Neural crest cell (in vitro differentiated cells): ENCODE data around the gene MMP25. TPM values are rescaled to one million over a fixed set of nuclear protein-coding genes. Genes with fewer than 3 reads are reported as not detected.

Experiments
- DNase-seq: peaks from one replicate; pipeline ENCODE4 v3.0.0; 2021; ENCODE audit warnings: low read depth, mixed read lengths, low spot score
- H3K27ac Mint-ChIP-seq: one replicate; pipeline ENCODE4 v1.8.0; 2021; ENCODE audit warnings: mild to moderate bottlenecking, mixed read lengths; ENCODE audit not compliant: unreplicated experiment
- H3K27me3 Mint-ChIP-seq: 2 replicates; pipeline ENCODE4 v1.8.0; 2021; ENCODE audit warnings: low read depth, mild to moderate bottlenecking, mixed read lengths
- H3K36me3 Mint-ChIP-seq: 2 replicates; pipeline ENCODE4 v1.8.0; 2021; ENCODE audit warnings: low read depth, mild to moderate bottlenecking, mixed read lengths
- H3K4me1 Mint-ChIP-seq: 2 replicates; pipeline ENCODE4 v1.8.0; 2021; ENCODE audit warnings: mixed read lengths
- H3K4me3 Mint-ChIP-seq: one replicate; pipeline ENCODE4 v1.8.0; 2021; ENCODE audit warnings: mild to moderate bottlenecking, mixed read lengths
- H3K9me3 Mint-ChIP-seq: 2 replicates; pipeline ENCODE4 v1.8.0; 2021; ENCODE audit warnings: mixed read lengths
- total RNA-seq: library from RNA; stranded (reverse); gene quantifications from 2 replicates; pipeline ENCODE4 v1.2.1, GENCODE V29; 2021
- TF ChIP-seq, protein P1 (sequence below): fragments of 200-600 bp; sonication (generic); conservative IDR thresholded peaks from 2 replicates; pipeline ENCODE4 v1.5.0; 2021; ENCODE audit warnings: antibody characterized with exemption, mild to moderate bottlenecking

MMP25 gene
- total RNA-seq, 1 donor from 2014 or later: 0.96 TPM

- Mint-ChIP-seq H3K27me3 (peaks cover 52% of the 10 kb centered on the region), H3K36me3 (no peaks in the 10 kb centered on the region), H3K4me3 (peak overlapping the region; percentile 7), H3K4me1 (peaks cover 7% of the 10 kb centered on the region), H3K27ac (no peak overlapping the region), H3K9me3 (no peaks in the 10 kb centered on the region)
- TF ChIP-seq, protein P1, sequence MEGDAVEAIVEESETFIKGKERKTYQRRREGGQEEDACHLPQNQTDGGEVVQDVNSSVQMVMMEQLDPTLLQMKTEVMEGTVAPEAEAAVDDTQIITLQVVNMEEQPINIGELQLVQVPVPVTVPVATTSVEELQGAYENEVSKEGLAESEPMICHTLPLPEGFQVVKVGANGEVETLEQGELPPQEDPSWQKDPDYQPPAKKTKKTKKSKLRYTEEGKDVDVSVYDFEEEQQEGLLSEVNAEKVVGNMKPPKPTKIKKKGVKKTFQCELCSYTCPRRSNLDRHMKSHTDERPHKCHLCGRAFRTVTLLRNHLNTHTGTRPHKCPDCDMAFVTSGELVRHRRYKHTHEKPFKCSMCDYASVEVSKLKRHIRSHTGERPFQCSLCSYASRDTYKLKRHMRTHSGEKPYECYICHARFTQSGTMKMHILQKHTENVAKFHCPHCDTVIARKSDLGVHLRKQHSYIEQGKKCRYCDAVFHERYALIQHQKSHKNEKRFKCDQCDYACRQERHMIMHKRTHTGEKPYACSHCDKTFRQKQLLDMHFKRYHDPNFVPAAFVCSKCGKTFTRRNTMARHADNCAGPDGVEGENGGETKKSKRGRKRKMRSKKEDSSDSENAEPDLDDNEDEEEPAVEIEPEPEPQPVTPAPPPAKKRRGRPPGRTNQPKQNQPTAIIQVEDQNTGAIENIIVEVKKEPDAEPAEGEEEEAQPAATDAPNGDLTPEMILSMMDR: no peak
- DNase-seq: no peak
Observed at GRCh38 chr16:3030222-3031212, 15.8 kb upstream of the MMP25 start.

DNA sequence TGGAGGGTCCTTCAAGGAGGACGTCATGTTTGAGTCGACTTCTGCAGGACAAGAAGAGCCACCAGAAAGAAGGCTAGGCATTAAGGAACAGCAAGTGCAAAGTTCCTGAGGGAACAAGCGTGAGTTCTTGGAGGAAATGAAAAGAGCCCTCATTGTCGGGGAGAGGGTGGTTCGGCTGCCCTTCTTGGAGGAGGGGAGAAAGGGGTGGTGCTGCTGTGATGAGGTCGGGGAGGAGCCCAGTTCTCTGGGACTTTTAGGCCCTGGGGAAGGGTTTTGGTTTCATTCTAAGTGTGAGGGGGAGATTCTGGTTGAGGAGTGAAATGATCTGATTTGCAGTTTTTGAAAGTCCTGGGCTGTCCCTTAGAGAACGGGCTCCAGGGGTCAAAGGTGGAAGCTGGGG lies 13.7 kb upstream of the MMP25 start:
- no peak overlapping the region for H3K27ac Mint-ChIP-seq
- H3K36me3 Mint-ChIP-seq: no peaks in the 10 kb centered on the region
- no peaks in the 10 kb centered on the region for H3K9me3 Mint-ChIP-seq
- peak overlapping the region; percentile 27 for H3K4me3 Mint-ChIP-seq
- peaks cover 69% of the 10 kb centered on the region for H3K27me3 Mint-ChIP-seq
- H3K4me1 Mint-ChIP-seq: peaks cover 7% of the 10 kb centered on the region
- TF ChIP-seq, protein P1: no peak
- no peak for DNase-seq

DNA sequence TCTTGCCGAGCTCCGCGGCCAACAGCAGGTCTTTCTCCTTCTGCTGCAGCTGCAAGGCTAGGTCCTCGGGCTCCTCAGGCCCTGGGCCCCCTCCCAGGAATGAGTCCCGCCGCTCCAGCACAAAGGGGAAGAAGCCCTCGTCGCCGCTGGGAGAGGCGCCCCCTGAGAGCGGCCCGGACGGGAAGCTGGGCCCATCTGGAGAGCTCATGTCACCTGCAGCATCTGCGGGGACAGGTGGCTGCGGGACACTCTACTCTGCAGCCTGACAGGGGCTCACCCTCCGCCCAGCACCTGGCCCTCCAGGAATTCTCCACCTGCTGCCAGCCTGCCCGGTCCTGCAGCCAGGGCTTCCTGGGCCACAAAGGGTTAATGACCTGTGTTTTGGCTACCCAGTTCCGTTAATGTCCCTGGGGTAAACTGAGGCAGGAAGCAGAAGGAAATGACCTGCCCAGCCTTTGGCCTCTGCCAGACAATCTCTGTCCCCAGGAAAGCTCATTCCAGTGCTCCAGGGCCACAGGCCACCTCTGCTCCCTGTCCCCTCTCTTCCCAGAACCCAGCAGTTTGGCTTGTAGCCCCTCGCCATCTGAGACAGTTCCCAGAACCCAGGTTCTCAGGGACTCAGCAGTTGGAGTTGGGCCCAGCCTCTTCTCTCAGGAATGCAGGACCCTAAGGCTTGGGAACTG lies 10.9 kb upstream of the MMP25 start:
- peaks cover 7% of the 10 kb centered on the region for H3K4me1 Mint-ChIP-seq
- H3K9me3 Mint-ChIP-seq: no peaks in the 10 kb centered on the region
- no peak overlapping the region for H3K27ac Mint-ChIP-seq
- no peaks in the 10 kb centered on the region for H3K36me3 Mint-ChIP-seq
- peaks cover 88% of the 10 kb centered on the region for H3K27me3 Mint-ChIP-seq
- TF ChIP-seq, protein P1: no peak
- no peak overlapping the region for H3K4me3 Mint-ChIP-seq
- no peak for DNase-seq

- Mint-ChIP-seq H3K4me3 (no peak overlapping the region), H3K27me3 (peaks cover 93% of the 10 kb centered on the region), H3K9me3 (no peaks in the 10 kb centered on the region), H3K36me3 (no peaks in the 10 kb centered on the region), H3K4me1 (peaks cover 7% of the 10 kb centered on the region), H3K27ac (no peak overlapping the region)
- TF ChIP-seq, protein P1: no peak
- DNase-seq: no peak
Observed at GRCh38 chr16:3035972-3036725, 10.2 kb upstream of the MMP25 start.

DNA sequence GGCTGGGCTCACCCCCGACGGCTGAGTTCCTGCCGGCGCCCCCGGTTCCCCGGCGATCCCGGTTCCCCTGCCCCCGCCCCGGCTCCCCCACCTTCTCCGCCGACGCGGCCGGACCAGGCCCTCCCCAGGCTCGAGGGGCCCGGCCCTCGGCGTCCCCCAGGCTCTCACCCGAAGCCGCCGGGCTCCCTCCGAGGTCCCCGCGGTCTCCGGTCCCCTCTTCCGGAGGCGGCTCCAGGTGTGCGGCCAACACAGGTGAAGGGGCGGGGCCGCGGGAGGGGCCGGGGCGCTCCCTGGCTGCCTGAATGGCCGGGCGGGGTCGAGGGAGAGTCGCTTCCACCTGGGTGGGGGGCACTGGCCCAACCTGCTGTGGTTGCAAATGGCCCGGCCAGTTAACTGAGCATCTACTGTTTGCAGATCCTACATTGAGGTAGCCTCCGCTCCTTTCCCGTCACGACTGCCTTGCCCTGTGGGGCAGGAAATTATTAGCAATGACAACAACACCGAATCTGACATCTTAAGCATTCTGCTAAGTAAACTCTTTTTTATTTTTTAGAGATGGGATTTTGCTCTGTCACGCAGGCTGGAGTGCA lies 9.5 kb upstream of the MMP25 start, which contains the start of gene BICDL2:
Gene BICDL2 (minus strand): TSS at position 219 of the 590 bp plus-strand sequence. CDS start 1,448 bp downstream, outside the sequence.
- no peak for DNase-seq
- TF ChIP-seq, protein P1: no peak
- Mint-ChIP-seq H3K4me3 (no peak within 1 kb of the TSS), H3K27me3 (peaks cover 96% of the 10 kb centered on the region), H3K36me3 (no peaks in the 10 kb centered on the region), H3K9me3 (no peaks in the 10 kb centered on the region), H3K27ac (no peak within 1 kb of the TSS), H3K4me1 (peaks cover 7% of the 10 kb centered on the region)
